ENCODE results near the gene RPUSD1. TPM values are rescaled to one million over a fixed set of nuclear protein-coding genes. Genes with fewer than 3 reads are reported as not detected.

The RPUSD1 gene
- total and polyA plus RNA-seq, 11 donors, result 7.1 to 25.7 (median 10.9) TPM

DNA sequence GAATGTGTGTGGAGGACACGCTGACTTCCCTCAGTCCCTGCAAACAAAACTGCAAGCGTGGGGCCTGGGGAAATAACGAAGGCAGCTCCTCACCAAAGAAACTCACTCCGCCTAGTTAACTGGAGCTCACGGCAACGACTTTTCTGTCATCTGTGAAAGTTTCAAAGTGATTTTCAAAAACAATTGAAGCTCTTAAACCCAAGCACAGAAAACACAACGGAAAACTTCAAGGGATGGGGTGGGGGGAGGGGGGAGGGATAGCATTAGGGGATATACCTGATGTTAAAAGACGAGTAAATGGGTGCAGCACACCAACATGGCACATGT, 15.5 kb upstream of the RPUSD1 start:
- intact Hi-C loops (cut with DNase I), result no loop called here
- Histone ChIP-seq H3K4me3 (no peak overlapping the region), H3K27me3 (peaks cover 17 to 49% (median 32%) of the 10 kb centered on the region in 9 donors), H3K27ac (no peak overlapping the region), H3K9me3 (no peaks in the 10 kb centered on the region), H3K4me1 (peaks cover 0 to 35% (median 12%) of the 10 kb centered on the region in 12 donors), H3K36me3 (no peaks in the 10 kb centered on the region)
- ATAC-seq (no peak), DNase-seq (no peak)
- TF ChIP-seq CTCF (IDR thresholded peaks at IDR 0.05) (no peak), POLR2A (IDR thresholded peaks at IDR 0.05) (no peak)
- 57 to 59% (median 58%) methylated on average over 8 of the region's 8 CpGs for WGBS, 4 donors

DNA sequence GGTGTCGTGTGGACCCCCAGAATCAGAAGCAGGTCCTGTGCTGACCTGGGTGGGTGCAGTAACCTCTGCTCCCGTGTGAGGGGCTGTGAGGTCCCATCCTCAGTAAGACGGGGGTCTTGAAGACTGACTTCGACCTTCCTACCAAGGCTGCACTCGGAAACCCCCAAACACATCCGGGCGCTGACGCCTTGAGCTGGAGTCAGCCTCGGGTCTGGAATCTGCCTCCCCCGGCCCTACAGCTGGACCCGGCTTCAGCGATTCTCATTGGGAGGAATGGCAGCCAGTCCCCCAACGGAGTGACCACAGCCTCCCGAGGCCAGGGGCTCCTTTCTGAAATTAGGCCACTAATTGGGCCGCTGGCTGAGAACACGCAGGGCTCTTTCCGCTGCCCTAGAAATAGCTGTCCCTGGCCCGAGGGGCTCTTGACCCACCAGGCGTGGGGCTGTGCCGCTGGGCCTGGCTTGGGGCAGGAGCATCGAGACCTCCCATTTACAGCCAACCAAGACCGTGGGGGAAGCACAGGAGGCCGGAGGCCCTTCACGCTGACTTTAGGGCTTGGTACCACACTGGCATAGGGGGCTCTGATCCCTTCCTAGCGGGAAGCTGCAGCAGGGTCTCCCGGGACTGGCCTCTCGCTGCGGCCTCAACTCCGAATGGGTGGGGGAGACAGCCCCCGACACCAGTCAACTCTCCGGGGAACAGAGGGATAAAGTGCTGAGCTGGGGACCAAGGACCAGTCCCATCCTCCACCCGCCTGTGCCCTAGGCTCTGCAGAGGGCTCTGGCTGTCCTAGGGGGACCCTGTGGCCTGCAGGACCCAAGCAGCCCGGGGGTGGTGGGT, 15.0 kb upstream of the RPUSD1 start:
- intact Hi-C loops (cut with DNase I), result no loop called here

DNA sequence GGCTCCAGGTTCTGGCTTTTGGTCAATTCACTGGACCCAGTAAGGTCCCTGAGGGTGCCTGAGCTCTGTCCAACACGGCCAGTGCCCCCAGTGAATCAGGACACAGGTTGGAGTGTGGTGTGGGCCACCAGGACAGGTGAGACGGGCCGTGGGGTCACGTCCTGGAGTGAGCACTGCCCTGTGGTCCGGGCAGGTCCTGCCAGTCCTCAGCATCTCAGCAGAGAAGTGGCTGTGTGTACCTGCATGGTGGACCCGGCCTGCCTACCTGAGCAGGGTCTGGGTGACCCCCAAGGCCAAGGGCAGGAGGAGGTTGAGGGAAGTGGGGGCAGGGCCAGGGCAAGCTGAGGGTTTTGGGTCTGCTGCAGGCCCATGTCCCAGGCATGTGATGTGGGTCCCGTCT, 14.3 kb upstream of the RPUSD1 start:
- intact Hi-C loops (cut with DNase I), result no loop called here
- no peak overlapping the region for H3K4me3 ChIP-seq
- no peaks in the 10 kb centered on the region for H3K36me3 ChIP-seq
- TF ChIP-seq POLR2A (IDR thresholded peaks at IDR 0.05) (no peak), CTCF (IDR thresholded peaks at IDR 0.05) (no peak)
- H3K4me1 ChIP-seq, result peaks cover 0 to 25% (median 5%) of the 10 kb centered on the region in 12 donors
- DNase-seq (no peak), ATAC-seq (no peak)
- no peaks in the 10 kb centered on the region for H3K9me3 ChIP-seq
- H3K27ac ChIP-seq, result no peak overlapping the region
- H3K27me3 ChIP-seq, result peaks cover 17 to 52% (median 33%) of the 10 kb centered on the region in 9 donors
- 63 to 80% (median 75%) methylated on average over 2 to 7 of the region's 7 CpGs for WGBS, 4 donors

More for the DNA sequence above, 15.0 kb upstream of the RPUSD1 start:
- no peaks in the 10 kb centered on the region for H3K9me3 ChIP-seq
- ATAC-seq, result no peak
- DNase-seq, result no peak
- no peak overlapping the region for H3K4me3 ChIP-seq
- H3K27ac ChIP-seq, result no peak overlapping the region
- WGBS, 4 donors, result 62 to 70% (median 67%) methylated on average over 18 to 33 of the region's 33 CpGs
- no peak for TF ChIP-seq CTCF (IDR thresholded peaks at IDR 0.05)
- TF ChIP-seq POLR2A (IDR thresholded peaks at IDR 0.05), result no peak
- H3K27me3 ChIP-seq, result peaks cover 17 to 51% (median 33%) of the 10 kb centered on the region in 9 donors
- no peaks in the 10 kb centered on the region for H3K36me3 ChIP-seq
- H3K4me1 ChIP-seq, result peaks cover 0 to 29% (median 8%) of the 10 kb centered on the region in 12 donors

- Histone ChIP-seq H3K4me1 (peaks cover 0 to 22% (median 4%) of the 10 kb centered on the region in 12 donors), H3K27me3 (peaks cover 17 to 59% (median 33%) of the 10 kb centered on the region in 9 donors), H3K4me3 (no peak overlapping the region), H3K9me3 (no peaks in the 10 kb centered on the region), H3K36me3 (no peaks in the 10 kb centered on the region), H3K27ac (no peak overlapping the region)
- ATAC-seq (no peak), DNase-seq (no peak)
- TF ChIP-seq POLR2A (IDR thresholded peaks at IDR 0.05) (no peak), CTCF (IDR thresholded peaks at IDR 0.05) (no peak)
- WGBS, 4 donors, result 56 to 62% (median 59%) methylated on average over 8 to 22 of the region's 22 CpGs
- intact Hi-C loops (cut with DNase I), result no loop called here
Measured at GRCh38 chr16:801584-802363, 13.6 kb upstream of the RPUSD1 start.

Measured in heart left ventricle (tissue), 16 donors.